HEK293T (cell line): ENCODE data around the gene AS3MT.

Experiments used
- ARNT ChIP-seq: fragments of 450-650 bp; IDR thresholded peaks from 2 replicates; pipeline ENCODE4 v1.6.1; 2017; ENCODE audit warnings: mild to moderate bottlenecking
- FOXA1 ChIP-seq: fragments of 450-650 bp; IDR thresholded peaks from 2 replicates; pipeline ENCODE4 v1.6.1; 2016; ENCODE audit warnings: mild to moderate bottlenecking
- LEF1 ChIP-seq: fragments of 450-650 bp; IDR thresholded peaks from 2 replicates; pipeline ENCODE4 v1.6.1; 2017; ENCODE audit warnings: mild to moderate bottlenecking, borderline replicate concordance
- SP1 ChIP-seq: fragments of 450-650 bp; IDR thresholded peaks from 2 replicates; pipeline ENCODE4 v1.6.1; 2017
- SUZ12 ChIP-seq: fragments of 450-650 bp; IDR thresholded peaks from 2 replicates; pipeline ENCODE4 v1.6.1; 2016; ENCODE audit warnings: mild to moderate bottlenecking
- TF ChIP-seq, protein P1 (sequence below): fragments of 450-650 bp; IDR thresholded peaks from 2 replicates; pipeline ENCODE4 v1.6.1; 2016

DNA sequence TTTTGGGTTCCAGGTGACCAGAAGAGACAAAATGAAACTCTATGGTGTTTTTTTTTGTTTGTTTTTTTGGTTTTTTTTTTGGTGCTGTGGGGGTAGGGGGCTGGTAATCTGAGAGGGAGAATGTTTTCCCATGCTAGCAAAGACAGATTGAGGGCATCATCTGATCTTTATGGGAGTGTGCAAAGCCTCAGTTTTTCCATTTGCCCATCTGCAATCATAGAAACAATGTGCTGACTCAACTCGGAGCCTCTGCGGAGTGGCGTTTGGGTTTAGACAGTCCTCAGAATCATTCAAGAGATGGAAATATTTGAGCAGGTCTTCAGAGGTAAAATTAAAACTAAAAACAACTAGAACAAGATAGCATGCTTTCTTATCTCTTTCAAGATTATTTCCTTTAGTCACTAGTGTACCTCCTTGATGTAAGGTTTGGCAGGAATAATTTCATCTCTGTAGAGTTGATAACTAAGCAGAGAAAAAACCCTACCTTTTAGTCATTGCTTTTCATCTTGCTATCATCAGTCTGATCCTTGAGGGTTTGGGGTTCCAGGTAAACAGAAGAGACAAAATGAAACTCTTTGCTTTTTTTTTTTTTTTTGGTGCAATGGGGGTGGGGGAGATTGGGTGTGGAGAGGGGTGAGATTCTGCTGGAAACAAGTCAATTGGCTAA is 66.8 kb downstream of the AS3MT start:
- TF ChIP-seq SUZ12 (no peak), SP1 (no peak), LEF1 (no peak), FOXA1 (no peak), ARNT (no peak)
- TF ChIP-seq, protein P1, sequence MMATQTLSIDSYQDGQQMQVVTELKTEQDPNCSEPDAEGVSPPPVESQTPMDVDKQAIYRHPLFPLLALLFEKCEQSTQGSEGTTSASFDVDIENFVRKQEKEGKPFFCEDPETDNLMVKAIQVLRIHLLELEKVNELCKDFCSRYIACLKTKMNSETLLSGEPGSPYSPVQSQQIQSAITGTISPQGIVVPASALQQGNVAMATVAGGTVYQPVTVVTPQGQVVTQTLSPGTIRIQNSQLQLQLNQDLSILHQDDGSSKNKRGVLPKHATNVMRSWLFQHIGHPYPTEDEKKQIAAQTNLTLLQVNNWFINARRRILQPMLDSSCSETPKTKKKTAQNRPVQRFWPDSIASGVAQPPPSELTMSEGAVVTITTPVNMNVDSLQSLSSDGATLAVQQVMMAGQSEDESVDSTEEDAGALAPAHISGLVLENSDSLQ, result no peak
